C4-2B (cell line): Measurements from ENCODE around the gene HOXB1.

Experiments
- CTCF ChIP-seq: fragments of 450-650 bp; conservative IDR thresholded peaks from 2 replicates; pipeline ENCODE4 v1.5.1; 2017; ENCODE audit warnings: mild to moderate bottlenecking
- ZFX ChIP-seq: fragments of 450-650 bp; IDR thresholded peaks from 2 replicates; pipeline ENCODE4 v1.6.1; 2017

GRCh38 chr17:48505788-48506187 is 25.0 kb downstream of the HOXB1 start:
- TF ChIP-seq CTCF (no peak), ZFX (no peak)
